IgD-negative memory B cell (primary cell): ENCODE results near the gene PACC1. TPM values are rescaled to one million over a fixed set of nuclear protein-coding genes. Genes with fewer than 3 reads are reported as not detected.
A peak's percentile ranks its signal among the peaks of the same experiment; 100 is the strongest.

Experiments used
- H3K27ac Mint-ChIP-seq, 3 donors: one replicate each; pipeline ENCODE4 v1.8.0; 2020 to 2022; ENCODE audit warnings: mild to moderate bottlenecking in 3 of 3, mixed read lengths in 3 of 3, moderate library complexity in 1 of 3
- H3K27me3 Mint-ChIP-seq: one replicate; pipeline ENCODE4 v1.8.0; 2021; ENCODE audit warnings: mixed read lengths
- H3K36me3 Mint-ChIP-seq: one replicate; pipeline ENCODE4 v1.8.0; 2020; ENCODE audit warnings: mild to moderate bottlenecking, mixed read lengths
- H3K4me1 Mint-ChIP-seq, 3 donors: one replicate each; pipeline ENCODE4 v1.8.0; 2020 to 2022; ENCODE audit warnings: mixed read lengths in 3 of 3, mild to moderate bottlenecking in 1 of 3
- H3K4me3 Mint-ChIP-seq, 4 donors: one replicate each; pipeline ENCODE4 v1.8.0; 2020 to 2022; ENCODE audit warnings: mild to moderate bottlenecking in 4 of 4, mixed read lengths in 4 of 4, moderate library complexity in 3 of 4
- H3K9me3 Mint-ChIP-seq, 3 donors: one replicate each; pipeline ENCODE4 v1.8.0; 2020 to 2021; ENCODE audit warnings: mixed read lengths in 3 of 3, mild to moderate bottlenecking in 1 of 3
- polyA plus RNA-seq: library from polyadenylated mRNA; unstranded; fragments of 300-500 nt; fragmentation: Illumina TruSeq; gene quantifications from one replicate; pipeline ENCODE4 v1.2.3, GENCODE V29; 2021

PACC1 gene
- polyA plus RNA-seq, 1 donor from 2014 or later: 14.7 TPM

- H3K9me3 Mint-ChIP-seq: no peaks in the 10 kb centered on the region
- H3K27ac Mint-ChIP-seq: no peak overlapping the region
- H3K4me3 Mint-ChIP-seq: no peak overlapping the region
Observed at GRCh38 chr1:212451416-212452322, 37.0 kb upstream of the PACC1 start.

GRCh38 chr1:212450331-212450881 lies 35.7 kb upstream of the PACC1 start:
- H3K36me3 Mint-ChIP-seq: no peaks in the 10 kb centered on the region

More at GRCh38 chr1:212451416-212452322, 37.0 kb upstream of the PACC1 start:
- Mint-ChIP-seq H3K4me1 (no peaks in the 10 kb centered on the region), H3K36me3 (no peaks in the 10 kb centered on the region), H3K27me3 (no peaks in the 10 kb centered on the region)

DNA sequence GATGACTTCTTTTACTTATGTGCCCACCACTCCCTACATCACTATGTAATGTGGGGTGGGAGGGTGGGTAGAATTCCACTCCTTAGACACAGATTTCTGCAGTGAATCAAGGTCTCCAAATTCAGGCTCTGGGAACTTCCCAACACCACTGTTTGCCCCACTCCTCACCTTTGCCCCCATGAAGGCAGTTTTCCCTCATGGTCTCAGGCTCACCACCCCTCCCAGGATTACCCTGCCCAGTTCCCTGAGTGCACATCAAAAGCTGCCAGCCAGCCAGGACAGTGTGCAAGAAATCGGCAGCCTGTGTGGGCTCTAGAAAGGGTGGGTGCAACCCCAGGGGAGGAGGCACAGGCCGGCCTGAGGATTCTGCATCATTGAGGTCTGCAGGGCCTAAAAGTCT lies 32.8 kb upstream of the PACC1 start:
- H3K36me3 Mint-ChIP-seq: peaks cover 2% of the 10 kb centered on the region
- no peaks in the 10 kb centered on the region for H3K9me3 Mint-ChIP-seq
- H3K4me1 Mint-ChIP-seq: no peaks in the 10 kb centered on the region
- no peaks in the 10 kb centered on the region for H3K27me3 Mint-ChIP-seq
- H3K27ac Mint-ChIP-seq: peak overlapping the region in 1 of 3 donors; percentile 76
- H3K4me3 Mint-ChIP-seq: no peak overlapping the region

More at GRCh38 chr1:212450331-212450881, 35.7 kb upstream of the PACC1 start:
- Mint-ChIP-seq H3K4me3 (no peak overlapping the region), H3K27ac (no peak overlapping the region), H3K4me1 (no peaks in the 10 kb centered on the region), H3K27me3 (no peaks in the 10 kb centered on the region), H3K9me3 (no peaks in the 10 kb centered on the region)

- Mint-ChIP-seq H3K27me3 (no peaks in the 10 kb centered on the region), H3K4me1 (no peaks in the 10 kb centered on the region), H3K27ac (peak overlapping the region in 1 of 3 donors; percentile 62), H3K36me3 (peaks cover 2% of the 10 kb centered on the region), H3K4me3 (no peak overlapping the region), H3K9me3 (no peaks in the 10 kb centered on the region)
Observed at GRCh38 chr1:212446333-212446732, 31.6 kb upstream of the PACC1 start.

GRCh38 chr1:212442408-212442807 lies 27.7 kb upstream of the PACC1 start:
- Mint-ChIP-seq H3K36me3 (peaks cover 2% of the 10 kb centered on the region), H3K9me3 (no peaks in the 10 kb centered on the region), H3K4me1 (peaks cover 1 to 10% (median 10%) of the 10 kb centered on the region in 3 donors), H3K27ac (no peak overlapping the region), H3K27me3 (no peaks in the 10 kb centered on the region), H3K4me3 (no peak overlapping the region)

DNA sequence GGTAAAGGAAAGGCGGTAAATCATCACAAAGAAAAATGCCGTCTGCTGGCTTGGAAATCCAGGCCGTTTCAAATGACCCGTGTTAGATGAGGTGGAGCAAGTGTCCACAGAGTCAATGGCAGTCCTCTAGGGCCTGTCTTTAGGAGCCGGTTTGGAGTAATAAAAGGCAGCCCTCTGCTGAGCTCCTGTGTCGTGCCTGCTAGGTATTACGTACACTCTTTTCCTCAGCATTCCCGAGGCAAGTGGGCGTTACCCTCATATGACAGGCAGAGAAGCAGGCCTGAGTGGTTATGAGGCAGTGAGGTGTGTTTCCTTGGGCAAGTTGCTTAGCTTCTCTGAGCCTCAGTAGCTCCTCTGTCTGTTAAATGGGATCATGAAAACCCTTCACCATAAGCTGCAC lies 25.7 kb upstream of the PACC1 start:
- Mint-ChIP-seq H3K36me3 (peaks cover 2% of the 10 kb centered on the region), H3K27me3 (no peaks in the 10 kb centered on the region), H3K9me3 (no peaks in the 10 kb centered on the region), H3K4me3 (no peak overlapping the region), H3K27ac (no peak overlapping the region), H3K4me1 (peaks cover 1 to 10% (median 10%) of the 10 kb centered on the region in 3 donors)

DNA sequence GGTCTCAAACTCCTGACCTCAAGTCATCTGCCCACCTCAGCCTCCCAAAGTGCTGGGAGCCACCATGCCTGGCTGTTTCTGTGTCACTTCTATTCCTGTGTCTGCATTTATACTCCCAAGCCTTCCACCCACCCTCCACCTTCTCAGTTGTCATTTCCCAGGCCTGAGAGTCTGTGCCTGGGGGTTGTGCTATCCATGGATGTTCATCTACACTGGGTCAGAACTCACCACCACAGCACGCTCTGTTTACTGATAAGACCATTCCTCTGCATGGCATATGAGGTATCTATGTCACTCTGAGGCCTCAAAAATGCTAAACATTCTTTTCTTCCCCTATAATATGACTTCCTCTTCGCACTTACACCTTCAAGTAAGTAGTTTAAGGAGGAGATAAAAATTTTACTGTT lies 24.1 kb upstream of the PACC1 start:
- no peak overlapping the region for H3K4me3 Mint-ChIP-seq
- H3K36me3 Mint-ChIP-seq: peaks cover 3% of the 10 kb centered on the region
- H3K9me3 Mint-ChIP-seq: no peaks in the 10 kb centered on the region
- H3K27me3 Mint-ChIP-seq: no peaks in the 10 kb centered on the region
- peaks cover 8 to 14% (median 10%) of the 10 kb centered on the region in 3 donors for H3K4me1 Mint-ChIP-seq
- H3K27ac Mint-ChIP-seq: peak overlapping the region in 1 of 3 donors; percentile 84

DNA sequence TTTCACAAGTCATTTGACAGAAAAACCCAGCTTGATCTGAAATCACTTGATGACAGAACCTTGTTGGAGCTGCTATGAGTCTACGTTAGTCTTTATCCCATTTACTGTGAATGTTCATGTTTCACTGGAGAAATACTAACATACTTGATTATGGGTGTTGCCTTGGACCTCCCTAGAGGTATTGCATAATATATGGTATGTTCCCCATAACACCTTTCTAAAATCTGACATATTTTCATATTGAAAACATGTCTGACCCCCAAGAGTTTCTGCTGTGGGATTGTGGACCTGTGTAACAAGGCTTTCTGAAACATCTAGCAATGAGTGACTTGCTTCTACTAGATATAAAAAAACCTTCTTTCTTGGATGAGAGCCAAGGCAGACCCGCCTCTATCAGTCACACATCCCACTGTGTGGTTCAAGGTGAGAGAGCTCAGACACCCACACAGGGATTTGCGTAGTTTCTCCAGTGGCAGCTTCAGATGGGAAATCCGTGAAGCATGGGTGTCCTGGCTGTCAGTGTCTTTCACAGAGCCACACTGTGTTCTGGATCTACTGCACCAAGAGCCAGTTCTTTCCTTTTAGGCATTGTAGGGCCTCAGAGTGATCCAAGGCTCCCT lies 22.6 kb upstream of the PACC1 start:
- no peaks in the 10 kb centered on the region for H3K9me3 Mint-ChIP-seq
- no peak overlapping the region for H3K27ac Mint-ChIP-seq

DNA sequence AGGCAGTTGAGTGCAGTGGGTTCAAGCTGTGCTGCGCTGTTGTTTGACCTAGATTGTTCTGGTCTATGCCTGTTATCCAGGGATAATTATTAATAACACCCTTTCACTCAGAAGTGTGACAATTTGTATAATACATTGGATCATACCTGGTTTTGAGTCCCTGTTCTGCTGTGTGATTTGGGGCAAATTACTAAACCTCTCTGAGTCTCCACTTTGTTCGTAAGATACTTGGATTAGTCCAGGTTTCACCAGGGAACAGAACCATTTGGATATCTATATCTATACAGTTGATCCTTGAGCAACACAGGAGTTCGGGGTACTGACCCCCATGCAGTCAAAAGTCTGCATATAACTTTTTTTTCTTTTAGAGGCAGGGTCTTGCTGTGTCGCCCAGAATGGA lies 20.3 kb upstream of the PACC1 start:
- H3K36me3 Mint-ChIP-seq: peaks cover 3% of the 10 kb centered on the region
- no peaks in the 10 kb centered on the region for H3K27me3 Mint-ChIP-seq
- H3K4me3 Mint-ChIP-seq: peak overlapping the region in 2 of 4 donors; percentile 55 to 80
- H3K4me1 Mint-ChIP-seq: peaks cover 9 to 17% (median 13%) of the 10 kb centered on the region in 3 donors
- no peak overlapping the region for H3K27ac Mint-ChIP-seq
- H3K9me3 Mint-ChIP-seq: no peaks in the 10 kb centered on the region

More for the DNA sequence above, 22.6 kb upstream of the PACC1 start:
- H3K27me3 Mint-ChIP-seq: no peaks in the 10 kb centered on the region
- no peak overlapping the region for H3K4me3 Mint-ChIP-seq
- peaks cover 11 to 17% (median 13%) of the 10 kb centered on the region in 3 donors for H3K4me1 Mint-ChIP-seq
- peaks cover 3% of the 10 kb centered on the region for H3K36me3 Mint-ChIP-seq

DNA sequence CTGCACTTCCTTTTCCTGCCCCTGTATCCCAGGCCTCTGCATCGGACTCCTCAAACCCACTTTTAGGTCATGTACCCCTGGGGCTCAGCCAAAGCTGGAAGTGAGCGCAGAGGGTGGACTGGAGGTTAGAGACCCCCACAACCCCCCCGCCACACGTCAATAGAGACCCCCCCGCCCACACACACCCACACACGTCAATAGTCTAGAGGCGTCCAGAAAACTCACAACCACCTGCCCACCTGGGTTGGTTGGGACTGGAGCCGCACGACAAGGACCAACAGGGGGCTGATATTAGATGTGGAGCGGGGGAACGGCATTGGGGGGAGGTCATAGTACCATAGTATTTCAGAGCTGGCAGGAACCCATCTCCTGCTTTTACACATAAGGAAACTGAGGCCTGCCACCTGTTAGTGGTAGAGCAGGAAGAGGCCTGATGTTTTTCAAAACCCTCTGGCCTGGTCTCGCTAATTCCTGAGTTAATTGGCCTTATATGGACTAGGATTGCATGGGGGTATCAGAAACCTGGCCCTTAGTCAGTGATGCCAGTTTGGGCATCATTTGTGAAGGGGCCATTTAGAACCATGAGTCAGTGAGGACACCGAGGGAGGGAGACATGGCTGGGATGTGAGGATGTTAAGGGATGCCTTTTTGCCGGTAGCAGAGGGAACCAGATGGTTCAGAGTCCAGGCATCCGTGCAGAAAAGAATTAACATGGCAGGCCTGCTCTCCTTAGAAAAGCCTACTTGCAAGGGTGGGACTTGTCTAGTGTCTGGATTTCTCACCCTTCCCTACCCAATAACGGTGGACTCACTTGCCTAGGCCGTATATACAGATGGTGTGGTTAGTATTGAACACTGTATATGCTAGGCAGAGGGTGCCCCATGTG lies 19.1 kb upstream of the PACC1 start:
- H3K9me3 Mint-ChIP-seq: no peaks in the 10 kb centered on the region
- H3K36me3 Mint-ChIP-seq: peaks cover 3% of the 10 kb centered on the region
- peak overlapping the region; percentile 78 to 90 (median 84) for H3K4me3 Mint-ChIP-seq
- no peaks in the 10 kb centered on the region for H3K27me3 Mint-ChIP-seq
- peak overlapping the region in 1 of 3 donors; percentile 4 for H3K27ac Mint-ChIP-seq
- H3K4me1 Mint-ChIP-seq: peaks cover 9 to 17% (median 12%) of the 10 kb centered on the region in 3 donors

- Mint-ChIP-seq H3K4me1 (peaks cover 9 to 14% (median 12%) of the 10 kb centered on the region in 3 donors), H3K27me3 (no peaks in the 10 kb centered on the region), H3K9me3 (no peaks in the 10 kb centered on the region), H3K27ac (peak within 1 kb of the TSS in 1 of 3 donors; percentile 85), H3K4me3 (peak within 1 kb of the TSS; percentile 79 to 90 (median 89)), H3K36me3 (peaks cover 3% of the 10 kb centered on the region)
Observed at GRCh38 chr1:212432661-212433576, 18.2 kb upstream of the PACC1 start, which contains the start of gene NENF. TSS of gene NENF (plus strand) at chr1:212432920. CDS start at chr1:212432944, 24 bp downstream.

GRCh38 chr1:212432272-212432660 lies 17.6 kb upstream of the PACC1 start:
- Mint-ChIP-seq H3K9me3 (no peaks in the 10 kb centered on the region), H3K4me1 (peaks cover 9 to 13% (median 12%) of the 10 kb centered on the region in 3 donors)

GRCh38 chr1:212431644-212432043 lies 17.0 kb upstream of the PACC1 start:
- H3K4me1 Mint-ChIP-seq: peaks cover 9 to 13% (median 12%) of the 10 kb centered on the region in 3 donors
- peak overlapping the region in 3 of 4 donors; percentile 9 to 85 (median 33) for H3K4me3 Mint-ChIP-seq
- no peak overlapping the region for H3K27ac Mint-ChIP-seq
- no peaks in the 10 kb centered on the region for H3K9me3 Mint-ChIP-seq
- no peaks in the 10 kb centered on the region for H3K27me3 Mint-ChIP-seq
- peaks cover 3% of the 10 kb centered on the region for H3K36me3 Mint-ChIP-seq

More at GRCh38 chr1:212432272-212432660, 17.6 kb upstream of the PACC1 start:
- peaks cover 3% of the 10 kb centered on the region for H3K36me3 Mint-ChIP-seq
- peak overlapping the region in 1 of 3 donors; percentile 85 for H3K27ac Mint-ChIP-seq
- no peaks in the 10 kb centered on the region for H3K27me3 Mint-ChIP-seq
- peak overlapping the region; percentile 79 to 90 (median 88) for H3K4me3 Mint-ChIP-seq
